GM21717 (cell line): Measurements from ENCODE around the gene PLA2G4C.
"Not testable (repeated sequence)": the region's sequence is repeated elsewhere in the genome, so short reads cannot be mapped to it uniquely, and the experiment has no call there.

Source experiments
- ATAC-seq: cut with Tn5 transposase; IDR thresholded peaks from one replicate; pipeline ENCODE4 v1.9.1; 2021; ENCODE audit warnings: mild to moderate bottlenecking, moderate library complexity; ENCODE audit not compliant: unreplicated experiment

Gene PLA2G4C

GRCh38 chr19:48113190-48113917 is 2.7 kb upstream of the PLA2G4C start:
- no peak for ATAC-seq

GRCh38 chr19:48111280-48111679 is 663 bp upstream of the PLA2G4C start:
- no peak for ATAC-seq

GRCh38 chr19:48108997-48109782 is 1.4 kb downstream of the PLA2G4C start:
- ATAC-seq: no peak

- no peak for ATAC-seq
Measured at GRCh38 chr19:48103922-48104321, 6.7 kb downstream of the PLA2G4C start.

GRCh38 chr19:48102870-48103751 is 7.5 kb downstream of the PLA2G4C start:
- ATAC-seq: no peak

GRCh38 chr19:48095612-48096175 is 14.9 kb downstream of the PLA2G4C start:
- no peak for ATAC-seq

GRCh38 chr19:48094855-48095203 is 15.8 kb downstream of the PLA2G4C start:
- no peak for ATAC-seq

GRCh38 chr19:48094129-48094854 is 16.3 kb downstream of the PLA2G4C start:
- no peak for ATAC-seq

- not testable (repeated sequence) for ATAC-seq
Measured at GRCh38 chr19:48091111-48091718, 19.4 kb downstream of the PLA2G4C start.

- no peak for ATAC-seq
Measured at GRCh38 chr19:48090281-48090802, 20.3 kb downstream of the PLA2G4C start.

- not testable (repeated sequence) for ATAC-seq
Measured at GRCh38 chr19:48088991-48089390, 21.6 kb downstream of the PLA2G4C start.

- ATAC-seq: no peak
Measured at GRCh38 chr19:48085904-48086864, 24.4 kb downstream of the PLA2G4C start.

- no peak for ATAC-seq
Measured at GRCh38 chr19:48085076-48085475, 25.5 kb downstream of the PLA2G4C start.

GRCh38 chr19:48081106-48081505 is 29.5 kb downstream of the PLA2G4C start:
- no peak for ATAC-seq

GRCh38 chr19:48070177-48070769 is 40.3 kb downstream of the PLA2G4C start:
- ATAC-seq: not testable (repeated sequence)

- no peak for ATAC-seq
Measured at GRCh38 chr19:48069435-48069834, 41.2 kb downstream of the PLA2G4C start.

GRCh38 chr19:48064509-48064908 is 46.1 kb downstream of the PLA2G4C start:
- ATAC-seq: no peak
